T-helper 1 cell (primary cell): Measurements from ENCODE around the gene YES1.

Experiments used
- DNase-seq, 5 donors: peaks; one replicate each; pipeline ENCODE4 v3.0.0-alpha.2; 2012 to 2020

Gene YES1

GRCh38 chr18:681985-682384, 130.1 kb downstream of the YES1 start:
- peak in 2 of 5 donors; percentile 15 to 96 for DNase-seq

- DNase-seq: no peak
These were observed 131.7 kb downstream of the YES1 start for GRCh38 chr18:680392-680791.

GRCh38 chr18:679516-679915, 132.5 kb downstream of the YES1 start:
- DNase-seq: no peak

- no peak for DNase-seq
These were observed 133.4 kb downstream of the YES1 start for GRCh38 chr18:678482-679182.

- DNase-seq: no peak
These were observed 134.1 kb downstream of the YES1 start for GRCh38 chr18:677951-678381.

GRCh38 chr18:677145-677544, 134.9 kb downstream of the YES1 start:
- DNase-seq: no peak

- DNase-seq: no peak
These were observed 135.3 kb downstream of the YES1 start for GRCh38 chr18:676736-677135.

- no peak for DNase-seq
These were observed 136.0 kb downstream of the YES1 start for GRCh38 chr18:676069-676468.

- DNase-seq: no peak
These were observed 136.7 kb downstream of the YES1 start for GRCh38 chr18:675307-675706.

- no peak for DNase-seq
These were observed 138.3 kb downstream of the YES1 start for GRCh38 chr18:673769-674168.

GRCh38 chr18:673317-673716, 138.7 kb downstream of the YES1 start:
- no peak for DNase-seq
